ENCODE results near the gene PLEKHG4B.

DNA sequence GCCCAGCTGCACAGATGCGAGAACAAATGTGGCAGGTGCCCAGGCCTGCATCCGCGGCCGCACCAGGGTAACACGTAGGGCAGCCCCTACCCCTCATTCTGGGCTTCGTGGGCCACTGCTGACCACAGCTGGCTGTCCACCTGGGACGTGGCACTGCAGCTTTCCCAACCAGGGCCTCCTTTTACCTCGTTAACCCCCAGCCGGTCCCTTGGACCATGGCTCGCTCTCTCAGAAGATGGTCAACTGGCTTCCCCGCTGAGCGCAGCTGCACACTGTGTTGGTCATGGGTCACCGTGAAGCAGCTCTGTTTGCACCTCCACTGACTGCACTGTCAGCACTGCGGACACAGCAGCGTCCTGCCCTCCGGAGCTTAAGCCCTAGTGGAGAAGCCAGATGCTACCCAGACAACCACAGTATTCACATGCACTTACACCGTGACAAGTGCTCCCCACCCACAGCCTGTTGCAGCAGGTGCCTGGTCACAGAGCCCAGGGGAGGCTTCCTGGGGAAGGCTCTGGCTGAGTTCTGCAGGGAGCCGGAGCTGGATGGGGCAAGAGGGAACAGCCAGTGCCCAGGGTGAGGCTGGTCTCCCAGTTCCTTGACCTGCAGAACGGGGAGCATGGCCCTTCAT is 10.5 kb upstream of the PLEKHG4B start:
- TF ChIP-seq, protein P1, sequence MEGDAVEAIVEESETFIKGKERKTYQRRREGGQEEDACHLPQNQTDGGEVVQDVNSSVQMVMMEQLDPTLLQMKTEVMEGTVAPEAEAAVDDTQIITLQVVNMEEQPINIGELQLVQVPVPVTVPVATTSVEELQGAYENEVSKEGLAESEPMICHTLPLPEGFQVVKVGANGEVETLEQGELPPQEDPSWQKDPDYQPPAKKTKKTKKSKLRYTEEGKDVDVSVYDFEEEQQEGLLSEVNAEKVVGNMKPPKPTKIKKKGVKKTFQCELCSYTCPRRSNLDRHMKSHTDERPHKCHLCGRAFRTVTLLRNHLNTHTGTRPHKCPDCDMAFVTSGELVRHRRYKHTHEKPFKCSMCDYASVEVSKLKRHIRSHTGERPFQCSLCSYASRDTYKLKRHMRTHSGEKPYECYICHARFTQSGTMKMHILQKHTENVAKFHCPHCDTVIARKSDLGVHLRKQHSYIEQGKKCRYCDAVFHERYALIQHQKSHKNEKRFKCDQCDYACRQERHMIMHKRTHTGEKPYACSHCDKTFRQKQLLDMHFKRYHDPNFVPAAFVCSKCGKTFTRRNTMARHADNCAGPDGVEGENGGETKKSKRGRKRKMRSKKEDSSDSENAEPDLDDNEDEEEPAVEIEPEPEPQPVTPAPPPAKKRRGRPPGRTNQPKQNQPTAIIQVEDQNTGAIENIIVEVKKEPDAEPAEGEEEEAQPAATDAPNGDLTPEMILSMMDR (IDR thresholded peaks at IDR 0.05; ENCODE audit: control extremely low read depth in 1 of 3, insufficient read depth in 1 of 3, low read depth in 1 of 3, low read length in 3 of 3), result no peak
- TF ChIP-seq RFX5 (IDR thresholded peaks at IDR 0.05; ENCODE audit: borderline replicate concordance, low read depth, low read length), result no peak
- TF ChIP-seq POLR2A (IDR thresholded peaks at IDR 0.05; ENCODE audit: control extremely low read depth in 1 of 2, low read depth in 2 of 2, low read length in 2 of 2), result no peak
- no peak for TF ChIP-seq CBX5 (IDR thresholded peaks at IDR 0.05; ENCODE audit: low read depth, low read length)
- no peak for TF ChIP-seq CBX8 (IDR thresholded peaks at IDR 0.05; ENCODE audit: borderline replicate concordance, low read depth, low read length)
- no peak for TF ChIP-seq ZNF274 (IDR thresholded peaks at IDR 0.05; ENCODE audit: borderline replicate concordance, extremely low read depth, low read length)
- no peak for TF ChIP-seq EZH2 (IDR thresholded peaks at IDR 0.05; ENCODE audit: low read depth, low read length, severe bottlenecking)
- TF ChIP-seq USF2 (IDR thresholded peaks at IDR 0.05; ENCODE audit: low read length), result no peak
- TF ChIP-seq EGR1 (IDR thresholded peaks at IDR 0.05; ENCODE audit: borderline replicate concordance, low read depth, low read length), result no peak
- TF ChIP-seq ASH2L (IDR thresholded peaks at IDR 0.05; ENCODE audit: low read length), result no peak
- TF ChIP-seq SP1 (IDR thresholded peaks at IDR 0.05; ENCODE audit: low read depth, low read length), result no peak
